ENCODE measurements around the gene CALR3. TPM values are rescaled to one million over a fixed set of nuclear protein-coding genes. Genes with fewer than 3 reads are reported as not detected.

The CALR3 gene
- total RNA-seq, 1 donor from 2014 or later = 0.26 TPM

DNA sequence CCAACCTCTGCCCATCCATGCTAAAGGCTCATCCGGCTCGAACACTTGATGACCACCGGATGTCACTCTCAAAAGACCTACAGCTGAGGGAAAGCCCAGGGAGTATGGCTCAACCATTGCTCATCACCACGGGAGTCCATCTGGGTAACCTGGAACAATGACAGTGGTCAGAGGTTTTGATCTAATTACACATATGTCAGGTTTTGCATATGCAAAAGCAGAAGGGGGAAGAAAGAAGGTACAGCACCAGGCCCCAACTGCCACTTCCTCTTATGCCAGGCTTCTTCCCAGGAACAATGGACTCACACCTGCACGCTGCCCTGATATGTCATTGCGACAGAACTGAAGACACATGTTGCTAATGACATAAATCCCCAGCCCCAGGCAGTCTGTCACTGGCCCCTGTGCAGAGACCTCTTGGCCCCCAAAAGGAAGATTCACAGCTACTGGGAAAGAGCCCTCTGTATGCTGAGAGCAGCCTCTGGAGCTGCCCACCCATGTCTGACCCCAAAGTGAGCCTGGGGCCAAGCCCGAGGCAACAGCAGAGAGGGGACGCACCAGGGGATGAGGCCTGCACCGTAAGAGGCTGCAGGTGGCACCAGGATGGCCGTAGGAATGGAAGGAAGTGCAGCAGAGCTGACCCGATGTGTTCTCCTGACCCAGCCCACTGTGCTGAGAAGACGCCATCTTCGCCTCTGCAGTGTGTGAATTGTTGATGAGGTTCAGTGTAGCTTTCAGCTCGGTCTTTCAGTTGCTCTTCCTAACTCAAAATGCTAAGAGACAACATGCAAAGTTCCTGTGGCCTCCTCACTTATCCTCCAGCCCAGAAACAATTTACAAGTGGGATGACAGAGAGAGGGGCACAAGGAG, 50.5 kb downstream of the CALR3 start:
- H3K36me3 ChIP-seq (ENCODE audit: control insufficient read depth, insufficient read depth, low read length) = peaks cover 4% of the 10 kb centered on the region
- DNase-seq (ENCODE audit: low read depth) (no peak), FAIRE-seq (no peak)

DNA sequence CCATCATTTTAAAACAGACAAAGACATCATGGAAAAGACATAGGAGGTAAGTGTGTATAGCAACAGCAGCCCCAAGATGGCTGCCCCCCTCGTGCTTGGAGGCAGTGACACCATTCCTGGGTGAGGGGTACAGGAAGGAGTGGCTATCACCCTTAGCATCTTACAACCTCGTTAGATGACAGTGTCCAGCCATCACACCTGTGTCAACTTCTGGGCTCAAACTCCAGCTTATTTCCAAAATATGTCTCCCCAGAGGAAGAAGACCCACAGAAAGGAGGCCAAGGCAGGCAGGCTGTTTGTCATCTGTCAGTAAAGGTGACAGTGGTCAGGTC, 51.7 kb downstream of the CALR3 start:
- no peaks in the 10 kb centered on the region for H3K27me3 ChIP-seq (ENCODE audit: control insufficient read depth, insufficient read depth, low read length)
- peaks cover 4% of the 10 kb centered on the region for H3K36me3 ChIP-seq (ENCODE audit: control insufficient read depth, insufficient read depth, low read length)
- no peak overlapping the region for H3K4me3 ChIP-seq (ENCODE audit: low read depth, low read length)
- FAIRE-seq (no peak), DNase-seq (ENCODE audit: low read depth) (no peak)
- TF ChIP-seq, protein P1, sequence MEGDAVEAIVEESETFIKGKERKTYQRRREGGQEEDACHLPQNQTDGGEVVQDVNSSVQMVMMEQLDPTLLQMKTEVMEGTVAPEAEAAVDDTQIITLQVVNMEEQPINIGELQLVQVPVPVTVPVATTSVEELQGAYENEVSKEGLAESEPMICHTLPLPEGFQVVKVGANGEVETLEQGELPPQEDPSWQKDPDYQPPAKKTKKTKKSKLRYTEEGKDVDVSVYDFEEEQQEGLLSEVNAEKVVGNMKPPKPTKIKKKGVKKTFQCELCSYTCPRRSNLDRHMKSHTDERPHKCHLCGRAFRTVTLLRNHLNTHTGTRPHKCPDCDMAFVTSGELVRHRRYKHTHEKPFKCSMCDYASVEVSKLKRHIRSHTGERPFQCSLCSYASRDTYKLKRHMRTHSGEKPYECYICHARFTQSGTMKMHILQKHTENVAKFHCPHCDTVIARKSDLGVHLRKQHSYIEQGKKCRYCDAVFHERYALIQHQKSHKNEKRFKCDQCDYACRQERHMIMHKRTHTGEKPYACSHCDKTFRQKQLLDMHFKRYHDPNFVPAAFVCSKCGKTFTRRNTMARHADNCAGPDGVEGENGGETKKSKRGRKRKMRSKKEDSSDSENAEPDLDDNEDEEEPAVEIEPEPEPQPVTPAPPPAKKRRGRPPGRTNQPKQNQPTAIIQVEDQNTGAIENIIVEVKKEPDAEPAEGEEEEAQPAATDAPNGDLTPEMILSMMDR (IDR thresholded peaks at IDR 0.05; ENCODE audit: insufficient read depth, low read length, severe bottlenecking) = no peak

More for the DNA sequence above, 50.5 kb downstream of the CALR3 start:
- Histone ChIP-seq H3K27me3 (ENCODE audit: control insufficient read depth, insufficient read depth, low read length) (no peaks in the 10 kb centered on the region), H3K4me3 (ENCODE audit: low read depth, low read length) (no peak overlapping the region)
- TF ChIP-seq, protein P1 (IDR thresholded peaks at IDR 0.05; ENCODE audit: insufficient read depth, low read length, severe bottlenecking) = no peak

DNA sequence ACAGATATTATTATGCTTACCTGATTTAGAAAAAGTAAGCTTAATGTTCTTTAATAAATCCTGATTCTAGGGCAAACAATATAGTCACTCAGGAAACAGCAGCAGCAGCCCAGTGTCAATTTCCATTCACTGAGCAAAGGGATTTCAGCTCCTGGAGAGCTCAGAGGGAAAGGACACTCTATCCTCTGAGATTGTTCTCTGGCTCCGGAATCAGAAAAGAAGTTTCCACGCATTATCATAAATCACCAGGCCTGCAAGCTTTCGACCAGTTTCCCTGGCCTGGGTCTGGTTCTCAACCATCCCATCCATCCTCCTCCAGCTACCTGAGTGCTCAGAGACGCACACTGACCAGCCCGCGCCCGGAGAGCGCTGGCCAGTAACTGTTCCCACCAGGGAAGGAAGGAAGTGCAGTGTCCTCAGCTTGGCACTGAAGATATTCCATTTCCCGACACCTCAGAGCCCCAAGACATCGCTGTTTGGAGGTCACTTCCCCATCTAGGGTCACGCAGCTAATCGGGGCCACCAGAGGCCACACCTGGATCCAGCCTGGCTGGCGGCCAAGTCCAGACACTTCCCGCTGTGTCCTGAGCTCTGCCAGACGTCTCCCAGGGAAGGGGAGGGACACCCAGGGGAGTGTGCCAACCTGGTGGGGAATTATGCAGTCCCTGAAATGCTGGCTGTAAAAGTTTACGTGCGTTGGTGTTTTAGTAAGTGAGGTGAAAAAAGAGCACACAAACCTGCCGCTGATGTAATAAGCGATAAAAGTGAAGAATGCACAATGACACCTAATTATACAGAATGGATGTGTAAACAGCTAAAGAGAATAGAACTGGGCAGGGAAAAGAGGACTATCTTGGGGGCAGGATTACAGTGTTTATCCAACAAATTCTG, 53.3 kb downstream of the CALR3 start:
- Histone ChIP-seq H3K4me3 (ENCODE audit: low read depth, low read length) (no peak overlapping the region), H3K27me3 (ENCODE audit: control insufficient read depth, insufficient read depth, low read length) (no peaks in the 10 kb centered on the region), H3K36me3 (ENCODE audit: control insufficient read depth, insufficient read depth, low read length) (peaks cover 6% of the 10 kb centered on the region)
- no peak for FAIRE-seq
- DNase-seq (ENCODE audit: low read depth) = no peak
- TF ChIP-seq, protein P1 (IDR thresholded peaks at IDR 0.05; ENCODE audit: insufficient read depth, low read length, severe bottlenecking) = no peak

DNA sequence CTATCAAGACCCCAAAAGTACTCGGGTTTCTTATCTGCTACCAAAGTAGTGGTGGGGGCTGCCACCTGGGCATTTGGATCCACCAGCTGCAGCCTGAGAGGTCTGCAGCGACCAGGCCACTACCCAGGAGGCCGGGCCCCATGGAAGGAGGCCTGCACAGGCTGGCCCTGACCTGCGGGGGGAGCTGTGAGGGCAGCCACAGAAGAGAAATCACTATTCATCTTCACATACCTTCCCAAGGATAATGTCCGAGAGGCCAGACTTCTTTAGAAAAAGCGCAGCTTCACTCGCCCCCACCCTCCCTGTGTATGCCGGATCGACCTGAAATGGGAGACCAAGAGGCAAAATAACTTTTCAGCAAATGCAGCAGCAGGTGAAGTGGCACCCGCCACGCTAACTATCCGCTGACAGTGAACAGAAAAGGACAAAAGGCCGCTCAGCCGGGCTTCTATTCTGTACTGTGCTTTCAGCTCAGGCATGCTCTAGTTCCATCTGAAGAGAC, 54.3 kb downstream of the CALR3 start:
- H3K36me3 ChIP-seq (ENCODE audit: control insufficient read depth, insufficient read depth, low read length) = peaks cover 8% of the 10 kb centered on the region
- DNase-seq (ENCODE audit: low read depth) (no peak), FAIRE-seq (no peak)
- TF ChIP-seq, protein P1 (IDR thresholded peaks at IDR 0.05; ENCODE audit: insufficient read depth, low read length, severe bottlenecking) = peak; percentile 63
- H3K4me3 ChIP-seq (ENCODE audit: low read depth, low read length) = no peak overlapping the region
- H3K27me3 ChIP-seq (ENCODE audit: control insufficient read depth, insufficient read depth, low read length) = no peaks in the 10 kb centered on the region

DNA sequence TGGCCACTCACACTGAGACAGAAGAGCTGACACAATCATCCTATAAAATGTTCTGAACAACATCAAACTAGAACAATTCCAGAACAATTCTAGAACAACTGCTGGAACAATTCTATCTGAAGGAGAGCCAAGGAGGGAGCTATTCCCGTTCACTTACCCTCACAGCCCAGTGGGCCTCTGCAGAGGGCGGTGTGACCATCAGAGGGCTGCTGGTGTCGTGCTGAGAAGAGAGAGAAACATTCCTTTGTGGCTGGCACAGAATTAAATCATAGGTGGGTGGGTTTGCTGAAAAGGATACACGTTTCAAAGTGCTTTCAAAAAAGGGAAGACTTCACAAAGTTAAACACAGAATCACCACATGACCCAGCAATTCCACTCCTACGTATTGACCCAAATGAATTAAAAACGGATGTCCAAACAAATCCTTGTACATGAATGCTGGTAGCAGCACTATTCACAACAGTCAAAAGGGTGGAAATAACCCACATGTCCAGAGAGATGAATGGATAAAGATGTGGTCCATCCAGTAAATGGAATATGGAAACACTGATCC, 59.1 kb downstream of the CALR3 start:
- Histone ChIP-seq H3K27me3 (ENCODE audit: control insufficient read depth, insufficient read depth, low read length) (no peaks in the 10 kb centered on the region), H3K4me3 (ENCODE audit: low read depth, low read length) (no peak overlapping the region), H3K36me3 (ENCODE audit: control insufficient read depth, insufficient read depth, low read length) (peaks cover 14% of the 10 kb centered on the region)
- DNase-seq (ENCODE audit: low read depth) (no peak), FAIRE-seq (no peak)
- TF ChIP-seq, protein P1 (IDR thresholded peaks at IDR 0.05; ENCODE audit: insufficient read depth, low read length, severe bottlenecking) = no peak

Measured in bronchial epithelial cell (primary cell).